K562 (cell line): ENCODE data around the gene RAB31. TPM values are rescaled to one million over a fixed set of nuclear protein-coding genes. Genes with fewer than 3 reads are reported as not detected.

ENCODE experiments used
- ASH1L ChIP-seq: fragments of 450-650 bp; IDR thresholded peaks from 2 replicates; pipeline ENCODE4 v1.6.1; 2018; ENCODE audit warnings: borderline replicate concordance, mild to moderate bottlenecking, low read depth; ENCODE audit not compliant: partially characterized antibody
- CBFA2T3 ChIP-seq: fragments of 450-650 bp; IDR thresholded peaks from 2 replicates; pipeline ENCODE4 v1.6.1; 2017
- CCNT2 ChIP-seq: IDR thresholded peaks from 2 replicates; pipeline ENCODE4 v1.6.1; 2011; ENCODE audit warnings: borderline replicate concordance, low read depth, mild to moderate bottlenecking, moderate library complexity, mixed read lengths, low read length; ENCODE audit not compliant: insufficient read length; ENCODE audit errors: extremely low read depth
- HNRNPUL1 ChIP-seq: fragments of 200-400 bp; formaldehyde crosslinking; IDR thresholded peaks from 2 replicates; pipeline ENCODE4 v1.6.1; 2017; ENCODE audit warnings: low read length
- MCM3 ChIP-seq: fragments of 450-650 bp; IDR thresholded peaks from 2 replicates; pipeline ENCODE4 v1.6.1; 2016
- RBM34 ChIP-seq: fragments of 200-400 bp; formaldehyde crosslinking; IDR thresholded peaks from 2 replicates; pipeline ENCODE4 v1.6.1; 2018; ENCODE audit warnings: low read length, borderline replicate concordance; ENCODE audit not compliant: insufficient read depth
- SIRT6 ChIP-seq: IDR thresholded peaks from one replicate; pipeline ENCODE4 v1.6.1; 2012; ENCODE audit warnings: low read depth, mild to moderate bottlenecking, control low read depth, inconsistent platforms, low read length, moderate library complexity
- SNRNP70 ChIP-seq: fragments of 200-400 bp; formaldehyde crosslinking; optimal IDR thresholded peaks from 2 replicates; pipeline ENCODE3; 2017; ENCODE audit warnings: low read depth, low read length
- TAF9B ChIP-seq: fragments of 450-650 bp; IDR thresholded peaks from 2 replicates; pipeline ENCODE4 v1.6.1; 2018; ENCODE audit warnings: mild to moderate bottlenecking; ENCODE audit not compliant: partially characterized antibody
- ZNF589 ChIP-seq: fragments of 200-800 bp; sonication (Bioruptor generic); IDR thresholded peaks from 2 replicates; pipeline ENCODE4 v1.6.1; 2016; ENCODE audit warnings: low read depth, missing genetic modification characterization, missing compliant biosample characterization
- polyA plus RNA-seq, 8 experiments: library from polyadenylated mRNA; depleted of rRNA in 4 of 8; stranded (reverse) in 5 of 8; unstranded in 3 of 8; fragments of >200 nt; fragmentation: Nextera tagmentation in 2 of 8; fragmentation: Illumina TruSeq in 1 of 8; extraction: Ambion mirVana in 2 of 8; extraction: Trizol in 1 of 8; gene quantifications; 2 replicates each; pipeline versions ENCODE4 v1.2.1 to v1.2.3, GENCODE V29; 2011 to 2014; ENCODE audit warnings: inconsistent platforms in 1 of 8, missing spikeins in 1 of 8
- total RNA-seq, 7 experiments: library from RNA; depleted of rRNA in 6 of 7; stranded (reverse); fragments of >200 nt in 6 of 7; fragmentation: Illumina TruSeq in 2 of 7; extraction: Trizol in 2 of 7; gene quantifications; 2 replicates each; pipeline versions ENCODE4 v1.2.1 to v1.2.3, GENCODE V29; 2011 to 2021; ENCODE audit warnings: low replicate concordance in 1 of 7
- TF ChIP-seq, protein P1 (sequence below): fragments of 200-800 bp; sonication (Bioruptor generic); IDR thresholded peaks from 2 replicates; pipeline ENCODE4 v1.6.1; 2016; ENCODE audit warnings: missing genetic modification characterization, missing compliant biosample characterization
- TF ChIP-seq, protein P2 (sequence below): fragments of 450-650 bp; IDR thresholded peaks from 2 replicates; pipeline ENCODE4 v1.7.1; 2018; ENCODE audit warnings: mild to moderate bottlenecking, low read depth; ENCODE audit not compliant: partially characterized antibody
- TF ChIP-seq, protein P3 (sequence below): sonication (generic); IDR thresholded peaks from 2 replicates; pipeline ENCODE4 v1.6.1; 2016
- TF ChIP-seq, protein P4 (sequence below): fragments of 150-350 bp; IDR thresholded peaks from 2 replicates; pipeline ENCODE4 v1.6.1; 2014; ENCODE audit warnings: low read depth, mild to moderate bottlenecking, low read length, borderline replicate concordance

Gene RAB31
- total and polyA plus RNA-seq, 9 of the 15 experiments (the other 6 are each of a cell fraction or from before 2014, with no cell fraction given) = 20.7 to 70.4 (median 41.3) TPM

DNA sequence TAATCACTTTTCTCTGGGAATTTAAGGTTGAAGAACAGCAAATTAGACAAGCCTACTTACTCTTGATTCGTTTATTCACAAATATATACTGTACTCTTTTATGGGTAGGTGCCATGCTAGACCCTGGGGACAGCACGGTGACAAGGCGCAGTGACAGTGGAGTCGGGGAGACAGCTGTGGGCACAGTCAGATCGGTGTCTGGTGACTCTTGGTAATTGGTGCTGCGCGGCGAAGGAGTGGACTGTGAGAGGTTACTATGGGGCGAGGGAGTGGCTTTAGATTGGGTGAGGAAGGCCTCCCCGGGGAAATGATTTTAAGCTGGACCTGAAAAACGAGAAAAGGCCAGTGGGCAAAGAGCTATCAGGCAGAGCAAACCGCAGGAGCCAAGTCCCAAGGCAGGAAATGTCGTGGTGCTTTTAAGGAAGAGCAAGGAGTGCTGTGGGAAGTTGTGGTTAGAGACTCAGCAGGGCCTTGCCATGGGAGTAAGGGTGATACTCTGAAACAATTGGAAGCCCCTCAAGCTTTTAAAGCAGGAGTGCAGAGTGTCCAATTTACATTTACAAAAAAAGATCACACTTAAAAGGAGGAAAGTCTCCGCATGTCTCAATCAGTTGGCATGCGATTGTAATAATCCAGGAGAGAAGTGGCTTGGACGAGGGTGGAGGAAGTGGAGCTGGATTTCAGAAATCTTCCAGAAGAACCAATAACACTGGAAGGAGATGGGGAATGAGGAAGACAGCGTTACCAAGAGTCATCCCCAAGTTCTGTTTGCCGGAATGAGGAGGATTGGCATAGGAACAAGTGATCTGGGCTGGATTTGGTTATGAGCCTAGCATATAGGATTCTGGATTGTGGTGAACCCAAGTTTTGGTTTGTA, 141.5 kb downstream of the RAB31 start (continued):
- TF ChIP-seq, protein P1, sequence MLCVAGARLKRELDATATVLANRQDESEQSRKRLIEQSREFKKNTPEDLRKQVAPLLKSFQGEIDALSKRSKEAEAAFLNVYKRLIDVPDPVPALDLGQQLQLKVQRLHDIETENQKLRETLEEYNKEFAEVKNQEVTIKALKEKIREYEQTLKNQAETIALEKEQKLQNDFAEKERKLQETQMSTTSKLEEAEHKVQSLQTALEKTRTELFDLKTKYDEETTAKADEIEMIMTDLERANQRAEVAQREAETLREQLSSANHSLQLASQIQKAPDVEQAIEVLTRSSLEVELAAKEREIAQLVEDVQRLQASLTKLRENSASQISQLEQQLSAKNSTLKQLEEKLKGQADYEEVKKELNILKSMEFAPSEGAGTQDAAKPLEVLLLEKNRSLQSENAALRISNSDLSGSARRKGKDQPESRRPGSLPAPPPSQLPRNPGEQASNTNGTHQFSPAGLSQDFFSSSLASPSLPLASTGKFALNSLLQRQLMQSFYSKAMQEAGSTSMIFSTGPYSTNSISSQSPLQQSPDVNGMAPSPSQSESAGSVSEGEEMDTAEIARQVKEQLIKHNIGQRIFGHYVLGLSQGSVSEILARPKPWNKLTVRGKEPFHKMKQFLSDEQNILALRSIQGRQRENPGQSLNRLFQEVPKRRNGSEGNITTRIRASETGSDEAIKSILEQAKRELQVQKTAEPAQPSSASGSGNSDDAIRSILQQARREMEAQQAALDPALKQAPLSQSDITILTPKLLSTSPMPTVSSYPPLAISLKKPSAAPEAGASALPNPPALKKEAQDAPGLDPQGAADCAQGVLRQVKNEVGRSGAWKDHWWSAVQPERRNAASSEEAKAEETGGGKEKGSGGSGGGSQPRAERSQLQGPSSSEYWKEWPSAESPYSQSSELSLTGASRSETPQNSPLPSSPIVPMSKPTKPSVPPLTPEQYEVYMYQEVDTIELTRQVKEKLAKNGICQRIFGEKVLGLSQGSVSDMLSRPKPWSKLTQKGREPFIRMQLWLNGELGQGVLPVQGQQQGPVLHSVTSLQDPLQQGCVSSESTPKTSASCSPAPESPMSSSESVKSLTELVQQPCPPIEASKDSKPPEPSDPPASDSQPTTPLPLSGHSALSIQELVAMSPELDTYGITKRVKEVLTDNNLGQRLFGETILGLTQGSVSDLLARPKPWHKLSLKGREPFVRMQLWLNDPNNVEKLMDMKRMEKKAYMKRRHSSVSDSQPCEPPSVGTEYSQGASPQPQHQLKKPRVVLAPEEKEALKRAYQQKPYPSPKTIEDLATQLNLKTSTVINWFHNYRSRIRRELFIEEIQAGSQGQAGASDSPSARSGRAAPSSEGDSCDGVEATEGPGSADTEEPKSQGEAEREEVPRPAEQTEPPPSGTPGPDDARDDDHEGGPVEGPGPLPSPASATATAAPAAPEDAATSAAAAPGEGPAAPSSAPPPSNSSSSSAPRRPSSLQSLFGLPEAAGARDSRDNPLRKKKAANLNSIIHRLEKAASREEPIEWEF (CRISPR knock-in tag) = 0 out of 2 replicates have a peak, but pooled peaks have one; percentile 47
- TF ChIP-seq CBFA2T3 (peak; percentile 50; the same call in 1 of the 2 replicates), SNRNP70 (no peak), ZNF589 (0 out of 2 replicates have a peak, but pooled peaks have one; percentile 65), CCNT2 (no peak), MCM3 (no peak), SIRT6 (no peak), TAF9B (no peak), RBM34 (no peak), ASH1L (no peak), HNRNPUL1 (no peak)
- TF ChIP-seq, protein P2, sequence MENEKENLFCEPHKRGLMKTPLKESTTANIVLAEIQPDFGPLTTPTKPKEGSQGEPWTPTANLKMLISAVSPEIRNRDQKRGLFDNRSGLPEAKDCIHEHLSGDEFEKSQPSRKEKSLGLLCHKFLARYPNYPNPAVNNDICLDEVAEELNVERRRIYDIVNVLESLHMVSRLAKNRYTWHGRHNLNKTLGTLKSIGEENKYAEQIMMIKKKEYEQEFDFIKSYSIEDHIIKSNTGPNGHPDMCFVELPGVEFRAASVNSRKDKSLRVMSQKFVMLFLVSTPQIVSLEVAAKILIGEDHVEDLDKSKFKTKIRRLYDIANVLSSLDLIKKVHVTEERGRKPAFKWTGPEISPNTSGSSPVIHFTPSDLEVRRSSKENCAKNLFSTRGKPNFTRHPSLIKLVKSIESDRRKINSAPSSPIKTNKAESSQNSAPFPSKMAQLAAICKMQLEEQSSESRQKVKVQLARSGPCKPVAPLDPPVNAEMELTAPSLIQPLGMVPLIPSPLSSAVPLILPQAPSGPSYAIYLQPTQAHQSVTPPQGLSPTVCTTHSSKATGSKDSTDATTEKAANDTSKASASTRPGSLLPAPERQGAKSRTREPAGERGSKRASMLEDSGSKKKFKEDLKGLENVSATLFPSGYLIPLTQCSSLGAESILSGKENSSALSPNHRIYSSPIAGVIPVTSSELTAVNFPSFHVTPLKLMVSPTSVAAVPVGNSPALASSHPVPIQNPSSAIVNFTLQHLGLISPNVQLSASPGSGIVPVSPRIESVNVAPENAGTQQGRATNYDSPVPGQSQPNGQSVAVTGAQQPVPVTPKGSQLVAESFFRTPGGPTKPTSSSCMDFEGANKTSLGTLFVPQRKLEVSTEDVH = no peak
- TF ChIP-seq, protein P3, sequence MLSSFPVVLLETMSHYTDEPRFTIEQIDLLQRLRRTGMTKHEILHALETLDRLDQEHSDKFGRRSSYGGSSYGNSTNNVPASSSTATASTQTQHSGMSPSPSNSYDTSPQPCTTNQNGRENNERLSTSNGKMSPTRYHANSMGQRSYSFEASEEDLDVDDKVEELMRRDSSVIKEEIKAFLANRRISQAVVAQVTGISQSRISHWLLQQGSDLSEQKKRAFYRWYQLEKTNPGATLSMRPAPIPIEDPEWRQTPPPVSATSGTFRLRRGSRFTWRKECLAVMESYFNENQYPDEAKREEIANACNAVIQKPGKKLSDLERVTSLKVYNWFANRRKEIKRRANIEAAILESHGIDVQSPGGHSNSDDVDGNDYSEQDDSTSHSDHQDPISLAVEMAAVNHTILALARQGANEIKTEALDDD = peak; percentile 94
- TF ChIP-seq, protein P4, sequence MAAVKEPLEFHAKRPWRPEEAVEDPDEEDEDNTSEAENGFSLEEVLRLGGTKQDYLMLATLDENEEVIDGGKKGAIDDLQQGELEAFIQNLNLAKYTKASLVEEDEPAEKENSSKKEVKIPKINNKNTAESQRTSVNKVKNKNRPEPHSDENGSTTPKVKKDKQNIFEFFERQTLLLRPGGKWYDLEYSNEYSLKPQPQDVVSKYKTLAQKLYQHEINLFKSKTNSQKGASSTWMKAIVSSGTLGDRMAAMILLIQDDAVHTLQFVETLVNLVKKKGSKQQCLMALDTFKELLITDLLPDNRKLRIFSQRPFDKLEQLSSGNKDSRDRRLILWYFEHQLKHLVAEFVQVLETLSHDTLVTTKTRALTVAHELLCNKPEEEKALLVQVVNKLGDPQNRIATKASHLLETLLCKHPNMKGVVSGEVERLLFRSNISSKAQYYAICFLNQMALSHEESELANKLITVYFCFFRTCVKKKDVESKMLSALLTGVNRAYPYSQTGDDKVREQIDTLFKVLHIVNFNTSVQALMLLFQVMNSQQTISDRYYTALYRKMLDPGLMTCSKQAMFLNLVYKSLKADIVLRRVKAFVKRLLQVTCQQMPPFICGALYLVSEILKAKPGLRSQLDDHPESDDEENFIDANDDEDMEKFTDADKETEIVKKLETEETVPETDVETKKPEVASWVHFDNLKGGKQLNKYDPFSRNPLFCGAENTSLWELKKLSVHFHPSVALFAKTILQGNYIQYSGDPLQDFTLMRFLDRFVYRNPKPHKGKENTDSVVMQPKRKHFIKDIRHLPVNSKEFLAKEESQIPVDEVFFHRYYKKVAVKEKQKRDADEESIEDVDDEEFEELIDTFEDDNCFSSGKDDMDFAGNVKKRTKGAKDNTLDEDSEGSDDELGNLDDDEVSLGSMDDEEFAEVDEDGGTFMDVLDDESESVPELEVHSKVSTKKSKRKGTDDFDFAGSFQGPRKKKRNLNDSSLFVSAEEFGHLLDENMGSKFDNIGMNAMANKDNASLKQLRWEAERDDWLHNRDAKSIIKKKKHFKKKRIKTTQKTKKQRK = no peak
